ENCODE results near the gene IL37.

Gene IL37

DNA sequence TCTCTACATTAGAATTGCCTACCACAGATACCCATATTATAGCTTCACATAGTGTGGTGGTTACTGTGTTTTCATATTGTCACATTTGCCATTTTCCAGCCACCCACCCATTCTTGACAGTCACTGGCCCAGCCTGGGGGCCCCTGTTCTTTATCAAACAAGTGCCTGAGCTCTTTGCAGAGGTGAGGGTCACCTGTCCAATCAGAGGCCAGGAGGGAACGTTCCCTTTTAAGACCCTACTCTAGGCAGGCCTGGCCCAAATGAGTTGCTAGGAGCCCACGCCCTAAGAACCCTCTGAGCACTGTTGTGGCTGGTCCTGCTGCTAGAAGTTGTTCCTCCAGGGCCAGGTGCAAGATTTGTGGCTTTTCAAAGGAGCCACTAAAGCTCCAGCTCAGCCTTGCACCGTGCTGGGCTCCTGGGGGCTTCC, 5.2 kb downstream of the IL37 start:
- no peak overlapping the region for H3K4me2 ChIP-seq (ENCODE audit: low read length)
- no peak overlapping the region for H3K27ac ChIP-seq (ENCODE audit: low read depth, low read length)
- H3K27me3 ChIP-seq (ENCODE audit: control insufficient read depth, low read length): 0 out of 2 replicates have a peak, but pooled peaks cover 2% of the 10 kb centered on the region
- no peaks in the 10 kb centered on the region for H3K79me2 ChIP-seq (ENCODE audit: control insufficient read depth, low read length)
- no peaks in the 10 kb centered on the region for H4K20me1 ChIP-seq (ENCODE audit: control insufficient read depth, insufficient read depth, low read depth, low read length)
- H3F3A ChIP-seq (ENCODE audit: control insufficient read depth, insufficient read depth): no peaks in the 10 kb centered on the region
- H3K4me1 ChIP-seq (ENCODE audit: control insufficient read depth, low read length): no peaks in the 10 kb centered on the region
- H3K9me3 ChIP-seq (ENCODE audit: control insufficient read depth, insufficient read depth, low read length): no peaks in the 10 kb centered on the region
- H3K4me3 ChIP-seq (ENCODE audit: low read length): no peak overlapping the region
- H3K9me2 ChIP-seq (replicated peaks; ENCODE audit: control insufficient read depth, low read length): no peaks in the 10 kb centered on the region
- TF ChIP-seq EZH2phosphoT487 (IDR thresholded peaks at IDR 0.05; ENCODE audit: borderline replicate concordance, low read length): no peak
- TF ChIP-seq, protein P1, sequence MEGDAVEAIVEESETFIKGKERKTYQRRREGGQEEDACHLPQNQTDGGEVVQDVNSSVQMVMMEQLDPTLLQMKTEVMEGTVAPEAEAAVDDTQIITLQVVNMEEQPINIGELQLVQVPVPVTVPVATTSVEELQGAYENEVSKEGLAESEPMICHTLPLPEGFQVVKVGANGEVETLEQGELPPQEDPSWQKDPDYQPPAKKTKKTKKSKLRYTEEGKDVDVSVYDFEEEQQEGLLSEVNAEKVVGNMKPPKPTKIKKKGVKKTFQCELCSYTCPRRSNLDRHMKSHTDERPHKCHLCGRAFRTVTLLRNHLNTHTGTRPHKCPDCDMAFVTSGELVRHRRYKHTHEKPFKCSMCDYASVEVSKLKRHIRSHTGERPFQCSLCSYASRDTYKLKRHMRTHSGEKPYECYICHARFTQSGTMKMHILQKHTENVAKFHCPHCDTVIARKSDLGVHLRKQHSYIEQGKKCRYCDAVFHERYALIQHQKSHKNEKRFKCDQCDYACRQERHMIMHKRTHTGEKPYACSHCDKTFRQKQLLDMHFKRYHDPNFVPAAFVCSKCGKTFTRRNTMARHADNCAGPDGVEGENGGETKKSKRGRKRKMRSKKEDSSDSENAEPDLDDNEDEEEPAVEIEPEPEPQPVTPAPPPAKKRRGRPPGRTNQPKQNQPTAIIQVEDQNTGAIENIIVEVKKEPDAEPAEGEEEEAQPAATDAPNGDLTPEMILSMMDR (IDR thresholded peaks at IDR 0.05; ENCODE audit: low read depth, low read length, poor library complexity, severe bottlenecking): no peak
- no peaks in the 10 kb centered on the region for H3K36me3 ChIP-seq (ENCODE audit: control insufficient read depth, low read length)

DNA sequence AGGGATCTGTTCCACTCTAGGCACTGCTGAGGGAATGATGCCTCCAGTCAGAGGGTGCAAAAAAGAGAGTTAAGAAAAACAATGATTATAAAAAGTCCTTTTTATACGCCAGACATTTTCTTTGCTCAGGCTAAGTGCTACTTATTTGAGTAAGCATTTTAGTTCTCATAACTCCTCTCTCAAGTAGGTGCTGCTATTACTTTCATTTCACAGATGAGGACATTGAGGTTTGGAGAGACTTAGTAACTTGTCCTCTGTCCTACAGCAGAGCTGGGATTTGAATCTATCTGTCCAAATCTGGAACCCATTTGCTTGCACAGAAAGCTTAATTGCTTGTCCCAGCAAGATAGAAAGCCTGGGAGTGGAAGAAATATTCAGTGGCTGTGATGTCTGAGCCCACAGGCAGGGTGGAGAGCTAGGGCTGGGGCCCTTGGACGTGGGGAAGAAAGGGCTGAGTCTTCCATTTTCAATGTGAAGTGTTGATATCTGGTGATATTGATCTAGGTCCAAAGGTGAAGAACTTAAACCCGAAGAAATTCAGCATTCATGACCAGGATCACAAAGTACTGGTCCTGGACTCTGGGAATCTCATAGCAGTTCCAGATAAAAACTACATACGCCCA, 5.8 kb downstream of the IL37 start:
- no peaks in the 10 kb centered on the region for H3K79me2 ChIP-seq (ENCODE audit: control insufficient read depth, low read length)
- H4K20me1 ChIP-seq (ENCODE audit: control insufficient read depth, insufficient read depth, low read depth, low read length): no peaks in the 10 kb centered on the region
- H3K4me2 ChIP-seq (ENCODE audit: low read length): no peak overlapping the region
- TF ChIP-seq, protein P1 (IDR thresholded peaks at IDR 0.05; ENCODE audit: low read depth, low read length, poor library complexity, severe bottlenecking): no peak
- TF ChIP-seq EZH2phosphoT487 (IDR thresholded peaks at IDR 0.05; ENCODE audit: borderline replicate concordance, low read length): no peak
- H3K9me3 ChIP-seq (ENCODE audit: control insufficient read depth, insufficient read depth, low read length): no peaks in the 10 kb centered on the region
- H3K36me3 ChIP-seq (ENCODE audit: control insufficient read depth, low read length): no peaks in the 10 kb centered on the region
- no peaks in the 10 kb centered on the region for H3K9me2 ChIP-seq (replicated peaks; ENCODE audit: control insufficient read depth, low read length)
- 0 out of 2 replicates have a peak, but pooled peaks cover 2% of the 10 kb centered on the region for H3K27me3 ChIP-seq (ENCODE audit: control insufficient read depth, low read length)
- H3K27ac ChIP-seq (ENCODE audit: low read depth, low read length): no peak overlapping the region
- H3K4me3 ChIP-seq (ENCODE audit: low read length): no peak overlapping the region
- no peaks in the 10 kb centered on the region for H3F3A ChIP-seq (ENCODE audit: control insufficient read depth, insufficient read depth)
- no peaks in the 10 kb centered on the region for H3K4me1 ChIP-seq (ENCODE audit: control insufficient read depth, low read length)

DNA sequence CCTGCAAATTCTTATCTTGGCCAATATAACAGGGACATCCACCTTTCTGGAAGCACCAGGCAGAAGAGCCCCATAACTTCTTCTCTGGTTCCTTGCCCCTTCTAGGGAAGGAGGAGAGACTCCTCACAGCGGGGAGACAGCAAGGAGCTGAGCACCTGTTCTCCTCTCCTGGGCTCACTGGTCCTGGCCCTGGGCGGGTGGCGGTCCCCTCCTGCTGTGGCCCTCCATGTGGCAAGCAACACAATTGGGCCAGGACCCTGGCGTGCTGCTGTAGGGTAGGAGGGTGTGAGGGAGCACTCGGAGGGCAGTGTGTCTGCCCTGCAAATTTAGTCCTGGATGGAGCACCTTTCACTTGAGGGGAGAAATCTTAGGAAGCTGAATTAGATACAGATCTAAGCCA, 6.9 kb downstream of the IL37 start:
- Histone ChIP-seq H3F3A (ENCODE audit: control insufficient read depth, insufficient read depth) (no peaks in the 10 kb centered on the region), H3K27me3 (ENCODE audit: control insufficient read depth, low read length) (0 out of 2 replicates have a peak, but pooled peaks cover 2% of the 10 kb centered on the region), H3K4me2 (ENCODE audit: low read length) (no peak overlapping the region), H3K36me3 (ENCODE audit: control insufficient read depth, low read length) (no peaks in the 10 kb centered on the region), H4K20me1 (ENCODE audit: control insufficient read depth, insufficient read depth, low read depth, low read length) (no peaks in the 10 kb centered on the region), H3K9me2 (replicated peaks; ENCODE audit: control insufficient read depth, low read length) (no peaks in the 10 kb centered on the region), H3K9me3 (ENCODE audit: control insufficient read depth, insufficient read depth, low read length) (no peaks in the 10 kb centered on the region), H3K79me2 (ENCODE audit: control insufficient read depth, low read length) (no peaks in the 10 kb centered on the region), H3K27ac (ENCODE audit: low read depth, low read length) (no peak overlapping the region), H3K4me1 (ENCODE audit: control insufficient read depth, low read length) (no peaks in the 10 kb centered on the region), H3K4me3 (ENCODE audit: low read length) (no peak overlapping the region)
- TF ChIP-seq, protein P1 (IDR thresholded peaks at IDR 0.05; ENCODE audit: low read depth, low read length, poor library complexity, severe bottlenecking): no peak
- TF ChIP-seq EZH2phosphoT487 (IDR thresholded peaks at IDR 0.05; ENCODE audit: borderline replicate concordance, low read length): no peak
